Measurements from ENCODE around the gene CFAP53.
A peak's percentile ranks its signal among the peaks of the same experiment; 100 is the strongest.

DNA sequence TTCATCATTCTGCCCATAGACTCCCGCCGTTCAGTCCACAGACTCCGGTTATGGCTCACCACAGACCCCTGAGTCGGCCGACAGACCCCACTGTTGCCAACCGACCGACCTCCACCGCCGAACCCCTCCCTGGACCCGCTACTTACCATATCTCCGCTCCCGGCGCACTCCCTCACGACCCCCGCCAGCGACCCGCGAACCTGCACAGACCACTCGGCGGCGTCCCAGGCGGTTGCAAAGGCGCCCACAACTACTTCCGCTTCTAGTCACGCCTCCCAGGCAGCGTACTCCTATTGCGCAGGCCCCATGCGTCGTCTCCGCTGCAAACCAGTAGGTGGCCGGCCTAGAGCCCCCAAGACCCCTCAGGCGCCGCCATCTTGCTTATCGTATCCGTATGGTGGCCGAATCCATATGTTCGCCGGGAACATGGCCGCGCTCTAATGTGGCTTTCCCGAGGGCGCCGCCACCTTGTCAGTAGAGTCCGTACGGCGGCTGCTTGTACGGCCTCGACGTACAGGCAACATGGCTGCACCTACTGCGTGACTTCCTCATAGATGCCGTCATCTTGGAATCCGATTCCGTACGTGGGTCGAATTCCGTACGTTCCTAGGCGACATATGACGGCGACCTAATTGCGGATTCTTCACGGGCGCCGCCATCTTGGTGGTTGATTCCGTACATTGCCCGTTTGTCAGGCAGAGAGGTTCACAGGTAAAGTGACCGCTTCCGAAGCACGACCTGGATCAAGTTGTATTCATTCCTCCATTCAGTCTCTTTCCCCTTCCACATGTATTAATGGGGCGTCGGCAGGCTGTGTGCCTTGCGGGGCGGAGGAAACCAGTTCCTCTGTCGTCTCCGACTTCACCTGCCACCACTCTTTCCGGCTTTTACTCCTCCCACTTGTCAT, 21.4 kb upstream of the CFAP53 start, which contains the start of gene CXXC1:
- peak; percentile 77 for TF ChIP-seq POLR2A (IDR thresholded peaks at IDR 0.05; ENCODE audit: low read depth, low read length)
- TF ChIP-seq, protein P1, sequence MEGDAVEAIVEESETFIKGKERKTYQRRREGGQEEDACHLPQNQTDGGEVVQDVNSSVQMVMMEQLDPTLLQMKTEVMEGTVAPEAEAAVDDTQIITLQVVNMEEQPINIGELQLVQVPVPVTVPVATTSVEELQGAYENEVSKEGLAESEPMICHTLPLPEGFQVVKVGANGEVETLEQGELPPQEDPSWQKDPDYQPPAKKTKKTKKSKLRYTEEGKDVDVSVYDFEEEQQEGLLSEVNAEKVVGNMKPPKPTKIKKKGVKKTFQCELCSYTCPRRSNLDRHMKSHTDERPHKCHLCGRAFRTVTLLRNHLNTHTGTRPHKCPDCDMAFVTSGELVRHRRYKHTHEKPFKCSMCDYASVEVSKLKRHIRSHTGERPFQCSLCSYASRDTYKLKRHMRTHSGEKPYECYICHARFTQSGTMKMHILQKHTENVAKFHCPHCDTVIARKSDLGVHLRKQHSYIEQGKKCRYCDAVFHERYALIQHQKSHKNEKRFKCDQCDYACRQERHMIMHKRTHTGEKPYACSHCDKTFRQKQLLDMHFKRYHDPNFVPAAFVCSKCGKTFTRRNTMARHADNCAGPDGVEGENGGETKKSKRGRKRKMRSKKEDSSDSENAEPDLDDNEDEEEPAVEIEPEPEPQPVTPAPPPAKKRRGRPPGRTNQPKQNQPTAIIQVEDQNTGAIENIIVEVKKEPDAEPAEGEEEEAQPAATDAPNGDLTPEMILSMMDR (IDR thresholded peaks at IDR 0.05; ENCODE audit: extremely low read depth in 1 of 2, insufficient read depth in 1 of 2, low read depth in 1 of 2, low read length in 2 of 2): peak; percentile 35 to 69
- no peak for TF ChIP-seq EZH2 (IDR thresholded peaks at IDR 0.05; ENCODE audit: borderline replicate concordance, low read depth, low read length, severe bottlenecking)
- TF ChIP-seq JUN (IDR thresholded peaks at IDR 0.05; ENCODE audit: borderline replicate concordance, insufficient read depth, insufficient read length, low read depth): peak; percentile 43
